HEK293 (cell line): Measurements from ENCODE around the gene KIFC1.

ENCODE experiments used
- GLI2 ChIP-seq: fragments of 450-650 bp; formaldehyde crosslinking; IDR thresholded peaks from 2 replicates; pipeline ENCODE4; 2017; ENCODE audit warnings: missing biosample characterization, missing genetic modification characterization, low read depth, borderline replicate concordance
- GLIS2 ChIP-seq: fragments of 450-650 bp; formaldehyde crosslinking; IDR thresholded peaks from 2 replicates; pipeline ENCODE4 v1.5.1; 2016; ENCODE audit warnings: missing biosample characterization, missing genetic modification characterization
- HOXD13 ChIP-seq: sonication (generic); formaldehyde crosslinking; IDR thresholded peaks from 2 replicates; pipeline ENCODE4 v1.8.0; 2022; ENCODE audit warnings: missing genetic modification reagents, borderline replicate concordance
- KLF7 ChIP-seq: fragments of 450-650 bp; formaldehyde crosslinking; IDR thresholded peaks from 2 replicates; pipeline ENCODE4 v1.5.1; 2016; ENCODE audit warnings: missing biosample characterization, missing genetic modification characterization, borderline replicate concordance
- MEIS1 ChIP-seq: sonication (generic); formaldehyde crosslinking; IDR thresholded peaks from 2 replicates; pipeline ENCODE4 v1.8.1; 2022; ENCODE audit warnings: missing genetic modification reagents, mild to moderate bottlenecking, borderline replicate concordance
- OSR2 ChIP-seq: fragments of 450-650 bp; formaldehyde crosslinking; IDR thresholded peaks from 2 replicates; pipeline ENCODE4 v1.5.1; 2016; ENCODE audit warnings: missing biosample characterization, missing genetic modification characterization
- OVOL3 ChIP-seq: fragments of 450-650 bp; formaldehyde crosslinking; IDR thresholded peaks from 2 replicates; pipeline ENCODE4 v1.5.1; 2016; ENCODE audit warnings: missing biosample characterization, missing genetic modification characterization
- PATZ1 ChIP-seq: fragments of 450-650 bp; formaldehyde crosslinking; IDR thresholded peaks from 2 replicates; pipeline ENCODE4 v1.5.1; 2016; ENCODE audit warnings: missing biosample characterization, missing genetic modification characterization
- PRDM1 ChIP-seq: fragments of 450-650 bp; formaldehyde crosslinking; IDR thresholded peaks from 2 replicates; pipeline ENCODE4; 2016; ENCODE audit warnings: missing biosample characterization, missing genetic modification characterization
- PRDM4 ChIP-seq: fragments of 450-650 bp; formaldehyde crosslinking; IDR thresholded peaks from 2 replicates; pipeline ENCODE4 v1.5.1; 2017; ENCODE audit warnings: missing biosample characterization, missing genetic modification characterization
- TCF7L2 ChIP-seq: IDR thresholded peaks from 2 replicates; pipeline ENCODE4 v1.6.1; 2011; ENCODE audit warnings: low read depth, mild to moderate bottlenecking, inconsistent platforms, low read length, moderate library complexity, borderline replicate concordance
- ZBTB11 ChIP-seq: fragments of 450-650 bp; formaldehyde crosslinking; conservative IDR thresholded peaks from 2 replicates; pipeline ENCODE4 v1.5.1; 2016; ENCODE audit warnings: low read depth, missing biosample characterization, missing genetic modification characterization
- ZBTB8A ChIP-seq: fragments of 450-650 bp; formaldehyde crosslinking; IDR thresholded peaks from 2 replicates; pipeline ENCODE4 v1.5.1; 2016; ENCODE audit warnings: missing biosample characterization, missing genetic modification characterization
- ZFHX2 ChIP-seq: fragments of 450-650 bp; formaldehyde crosslinking; conservative IDR thresholded peaks from 2 replicates; pipeline ENCODE4 v1.5.1; 2016; ENCODE audit warnings: missing biosample characterization, missing genetic modification characterization
- ZFP69B ChIP-seq: fragments of 450-650 bp; formaldehyde crosslinking; IDR thresholded peaks from 2 replicates; pipeline ENCODE4 v1.5.1; 2016; ENCODE audit warnings: missing biosample characterization, missing genetic modification characterization
- ZNF121 ChIP-seq: fragments of 450-650 bp; formaldehyde crosslinking; IDR thresholded peaks from 2 replicates; pipeline ENCODE4 v1.5.1; 2016; ENCODE audit warnings: missing biosample characterization, missing genetic modification characterization
- ZNF223 ChIP-seq: fragments of 450-650 bp; formaldehyde crosslinking; IDR thresholded peaks from 2 replicates; pipeline ENCODE4 v1.5.1; 2016; ENCODE audit warnings: missing biosample characterization, missing genetic modification characterization
- ZNF24 ChIP-seq: fragments of 450-650 bp; formaldehyde crosslinking; IDR thresholded peaks from 2 replicates; pipeline ENCODE4 v1.5.1; 2016; ENCODE audit warnings: missing biosample characterization, missing genetic modification characterization
- ZNF394 ChIP-seq: fragments of 450-650 bp; formaldehyde crosslinking; IDR thresholded peaks from 2 replicates; pipeline ENCODE4 v1.5.1; 2016; ENCODE audit warnings: missing biosample characterization, missing genetic modification characterization, mild to moderate bottlenecking, moderate library complexity, borderline replicate concordance
- ZNF423 ChIP-seq: fragments of 450-650 bp; formaldehyde crosslinking; IDR thresholded peaks from 2 replicates; pipeline ENCODE4 v1.5.1; 2016; ENCODE audit warnings: missing biosample characterization, missing genetic modification characterization
- ZNF48 ChIP-seq: fragments of 450-650 bp; formaldehyde crosslinking; IDR thresholded peaks from 2 replicates; pipeline ENCODE4 v1.5.1; 2016; ENCODE audit warnings: missing biosample characterization, missing genetic modification characterization
- ZNF501 ChIP-seq: fragments of 450-650 bp; formaldehyde crosslinking; IDR thresholded peaks from 2 replicates; pipeline ENCODE4 v1.5.1; 2016; ENCODE audit warnings: missing biosample characterization, missing genetic modification characterization
- ZNF513 ChIP-seq: fragments of 450-650 bp; IDR thresholded peaks from 2 replicates; pipeline ENCODE4 v1.5.1; 2018; ENCODE audit warnings: missing biosample characterization, missing genetic modification characterization
- ZNF561 ChIP-seq: fragments of 450-650 bp; IDR thresholded peaks from 2 replicates; pipeline ENCODE4 v1.5.1; 2018; ENCODE audit warnings: missing biosample characterization, missing genetic modification characterization, borderline replicate concordance
- ZNF600 ChIP-seq: fragments of 450-650 bp; formaldehyde crosslinking; IDR thresholded peaks from 2 replicates; pipeline ENCODE4 v1.5.1; 2016; ENCODE audit warnings: missing biosample characterization, missing genetic modification characterization
- ZNF621 ChIP-seq: fragments of 450-650 bp; formaldehyde crosslinking; IDR thresholded peaks from 2 replicates; pipeline ENCODE4 v1.5.1; 2017; ENCODE audit warnings: missing biosample characterization, missing genetic modification characterization
- ZNF664 ChIP-seq: fragments of 450-650 bp; formaldehyde crosslinking; IDR thresholded peaks from 2 replicates; pipeline ENCODE4 v1.5.1; 2016; ENCODE audit warnings: missing biosample characterization, missing genetic modification characterization
- ZNF747 ChIP-seq: fragments of 450-650 bp; formaldehyde crosslinking; IDR thresholded peaks from 2 replicates; pipeline ENCODE4 v1.5.1; 2016; ENCODE audit warnings: missing biosample characterization, missing genetic modification characterization
- ZNF768 ChIP-seq: fragments of 450-650 bp; formaldehyde crosslinking; IDR thresholded peaks from 2 replicates; pipeline ENCODE4 v1.5.1; 2018; ENCODE audit warnings: missing biosample characterization, mild to moderate bottlenecking, missing genetic modification characterization
- ZNF791 ChIP-seq: fragments of 450-650 bp; formaldehyde crosslinking; IDR thresholded peaks from 2 replicates; pipeline ENCODE4 v1.5.1; 2016; ENCODE audit warnings: missing biosample characterization, missing genetic modification characterization

Gene KIFC1

GRCh38 chr6:33454009-33454946 lies 62.7 kb downstream of the KIFC1 start, which contains the start of gene ZBTB9 (continued):
- TF ChIP-seq HOXD13 (CRISPR knock-in tag) (no peak), ZFHX2 (tag by site-specific recombination) (peak; percentile 79), ZNF664 (tag by site-specific recombination) (no peak), ZNF223 (peak; percentile 75; the same call in 1 of the 2 replicates), PRDM1 (tag by site-specific recombination) (no peak), OSR2 (no peak), PRDM4 (tag by site-specific recombination) (peak; percentile 16; the same call in 1 of the 2 replicates), ZNF394 (tag by site-specific recombination) (peak; percentile 18; the same call in 1 of the 2 replicates), ZBTB8A (tag by site-specific recombination) (peak; percentile 88), ZFP69B (tag by site-specific recombination) (peak; percentile 26; the same call in 1 of the 2 replicates), OVOL3 (no peak; the same call in 1 of the 2 replicates), TCF7L2 (no peak), MEIS1 (no peak), ZNF768 (tag by site-specific recombination) (0 out of 2 replicates have a peak, but pooled peaks have one; percentile 10), KLF7 (tag by site-specific recombination) (no peak), ZNF501 (tag by site-specific recombination) (peak; percentile 90; the same call in 1 of the 2 replicates), ZNF600 (peak; percentile 93), ZNF513 (no peak), ZNF621 (no peak), PATZ1 (peak; percentile 98), ZNF791 (tag by site-specific recombination) (no peak), ZNF121 (tag by site-specific recombination) (0 out of 2 replicates have a peak, but pooled peaks have one; percentile 58), ZNF747 (no peak), ZNF24 (tag by site-specific recombination) (no peak), GLIS2 (tag by site-specific recombination) (peak; percentile 92), GLI2 (tag by site-specific recombination) (no peak), ZNF561 (tag by site-specific recombination) (peak; percentile 94), ZNF48 (tag by site-specific recombination) (no peak), ZBTB11 (tag by site-specific recombination) (peak; percentile 88), ZNF423 (tag by site-specific recombination) (peak; percentile 89)
